ENCODE data around the gene PDLIM1.

- no peak for TF ChIP-seq CTCF (IDR thresholded peaks at IDR 0.05)
- no peak for TF ChIP-seq POLR2A (IDR thresholded peaks at IDR 0.05)
Observed at GRCh38 chr10:95337423-95338160, 46.8 kb upstream of the PDLIM1 start.
